Activated CD8-positive, alpha-beta T cell treated with anti-CD3 and anti-CD28 coated beads for 36 hours (primary cell): Measurements from ENCODE around the gene ORC2. TPM values are rescaled to one million over a fixed set of nuclear protein-coding genes. Genes with fewer than 3 reads are reported as not detected.

Experiments
- ATAC-seq: fragments of 200-7000 bp; cut with Tn5 transposase; one replicate; pipeline ENCODE4 v1.10.0; 2021; ENCODE audit warnings: mild to moderate bottlenecking, moderate library complexity
- CTCF ChIA-PET: fragments of 350-600 bp; sonication (Branson Sonifier 250); formaldehyde crosslinking; loops from one replicate; lab custom pipeline; 2021; ENCODE audit warnings: antibody characterized with exemption; lab: Charles Lee
- POLR2A ChIA-PET: fragments of 350-600 bp; sonication (Branson Sonifier 250); formaldehyde crosslinking; loops from one replicate; lab custom pipeline; 2021; ENCODE audit warnings: antibody characterized with exemption; lab: Charles Lee
- DNase-seq: peaks from one replicate; pipeline ENCODE4 v3.0.0-alpha.2; 2020
- H3K27ac Mint-ChIP-seq: one replicate; pipeline ENCODE4 v1.8.0; 2021; ENCODE audit warnings: mild to moderate bottlenecking, mixed read lengths
- H3K27me3 Mint-ChIP-seq: one replicate; pipeline ENCODE4 v1.8.0; 2021; ENCODE audit warnings: mixed read lengths
- H3K36me3 Mint-ChIP-seq: one replicate; pipeline ENCODE4 v1.8.0; 2021; ENCODE audit warnings: low read depth, mixed read lengths
- H3K4me1 Mint-ChIP-seq: one replicate; pipeline ENCODE4 v1.8.0; 2021; ENCODE audit warnings: low read depth, mixed read lengths
- H3K4me3 Mint-ChIP-seq: one replicate; pipeline ENCODE4 v1.8.0; 2021; ENCODE audit warnings: mild to moderate bottlenecking, moderate library complexity, mixed read lengths
- H3K9me3 Mint-ChIP-seq: one replicate; pipeline ENCODE4 v1.8.0; 2021; ENCODE audit warnings: mixed read lengths
- intact Hi-C: fragments of 100-400 bp; cut with micrococcal nuclease; formaldehyde crosslinking; loops from one replicate; pipeline ENCODE4 v1.10.0; 2022
- total RNA-seq, 2 experiments: library from RNA; stranded (reverse); gene quantifications; one replicate each; pipeline ENCODE4 v1.2.3, GENCODE V29; 2021
- TF ChIP-seq, protein P1 (sequence below): fragments of 200-600 bp; IDR thresholded peaks from one replicate; pipeline ENCODE4 v1.8.0; 2022; ENCODE audit warnings: antibody characterized with exemption, mild to moderate bottlenecking

Gene ORC2
- total RNA-seq, 2 experiments from 2014 or later, result 51.3 to 59.2 TPM

DNA sequence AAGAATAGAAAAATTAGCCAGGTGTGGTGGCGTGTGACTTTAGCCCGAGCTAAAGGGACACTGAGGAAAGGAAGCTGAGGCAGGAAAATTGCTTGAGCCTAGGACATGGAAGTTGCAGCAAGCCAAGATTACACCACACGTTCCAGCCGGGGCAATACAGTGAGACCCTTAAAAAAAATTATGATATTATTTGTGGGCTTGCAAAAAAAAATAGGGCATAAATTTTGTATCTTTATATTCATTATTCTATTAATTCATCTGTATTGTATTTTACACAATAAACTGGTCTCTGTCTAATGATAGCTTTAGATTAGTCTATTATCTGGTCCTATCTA, 18.1 kb downstream of the ORC2 start:
- no peak overlapping the region for H3K4me3 Mint-ChIP-seq
- CTCF ChIA-PET, result interaction anchor here (1.1 to 2.2 kb wide), 5 partner anchors 8 to 287 kb away, joined by 3 to 7 read pairs (median 3); partner anchors contain the start of gene ORC2
- no peaks in the 10 kb centered on the region for H3K27me3 Mint-ChIP-seq
- POLR2A ChIA-PET, result interaction anchor here (0.6 to 2.4 kb wide), 3 partner anchors 10 to 18 kb away, joined by 3 to 11 read pairs (median 4); partner anchors contain the start of gene ORC2
- ATAC-seq (no peak), DNase-seq (no peak)
- peak overlapping the region; percentile 81 for H3K27ac Mint-ChIP-seq
- peaks cover 23% of the 10 kb centered on the region for H3K4me1 Mint-ChIP-seq
- intact Hi-C loops, result no loop called here
- H3K9me3 Mint-ChIP-seq, result no peaks in the 10 kb centered on the region
- TF ChIP-seq, protein P1, sequence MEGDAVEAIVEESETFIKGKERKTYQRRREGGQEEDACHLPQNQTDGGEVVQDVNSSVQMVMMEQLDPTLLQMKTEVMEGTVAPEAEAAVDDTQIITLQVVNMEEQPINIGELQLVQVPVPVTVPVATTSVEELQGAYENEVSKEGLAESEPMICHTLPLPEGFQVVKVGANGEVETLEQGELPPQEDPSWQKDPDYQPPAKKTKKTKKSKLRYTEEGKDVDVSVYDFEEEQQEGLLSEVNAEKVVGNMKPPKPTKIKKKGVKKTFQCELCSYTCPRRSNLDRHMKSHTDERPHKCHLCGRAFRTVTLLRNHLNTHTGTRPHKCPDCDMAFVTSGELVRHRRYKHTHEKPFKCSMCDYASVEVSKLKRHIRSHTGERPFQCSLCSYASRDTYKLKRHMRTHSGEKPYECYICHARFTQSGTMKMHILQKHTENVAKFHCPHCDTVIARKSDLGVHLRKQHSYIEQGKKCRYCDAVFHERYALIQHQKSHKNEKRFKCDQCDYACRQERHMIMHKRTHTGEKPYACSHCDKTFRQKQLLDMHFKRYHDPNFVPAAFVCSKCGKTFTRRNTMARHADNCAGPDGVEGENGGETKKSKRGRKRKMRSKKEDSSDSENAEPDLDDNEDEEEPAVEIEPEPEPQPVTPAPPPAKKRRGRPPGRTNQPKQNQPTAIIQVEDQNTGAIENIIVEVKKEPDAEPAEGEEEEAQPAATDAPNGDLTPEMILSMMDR, result no peak
- peaks cover 47% of the 10 kb centered on the region for H3K36me3 Mint-ChIP-seq

DNA sequence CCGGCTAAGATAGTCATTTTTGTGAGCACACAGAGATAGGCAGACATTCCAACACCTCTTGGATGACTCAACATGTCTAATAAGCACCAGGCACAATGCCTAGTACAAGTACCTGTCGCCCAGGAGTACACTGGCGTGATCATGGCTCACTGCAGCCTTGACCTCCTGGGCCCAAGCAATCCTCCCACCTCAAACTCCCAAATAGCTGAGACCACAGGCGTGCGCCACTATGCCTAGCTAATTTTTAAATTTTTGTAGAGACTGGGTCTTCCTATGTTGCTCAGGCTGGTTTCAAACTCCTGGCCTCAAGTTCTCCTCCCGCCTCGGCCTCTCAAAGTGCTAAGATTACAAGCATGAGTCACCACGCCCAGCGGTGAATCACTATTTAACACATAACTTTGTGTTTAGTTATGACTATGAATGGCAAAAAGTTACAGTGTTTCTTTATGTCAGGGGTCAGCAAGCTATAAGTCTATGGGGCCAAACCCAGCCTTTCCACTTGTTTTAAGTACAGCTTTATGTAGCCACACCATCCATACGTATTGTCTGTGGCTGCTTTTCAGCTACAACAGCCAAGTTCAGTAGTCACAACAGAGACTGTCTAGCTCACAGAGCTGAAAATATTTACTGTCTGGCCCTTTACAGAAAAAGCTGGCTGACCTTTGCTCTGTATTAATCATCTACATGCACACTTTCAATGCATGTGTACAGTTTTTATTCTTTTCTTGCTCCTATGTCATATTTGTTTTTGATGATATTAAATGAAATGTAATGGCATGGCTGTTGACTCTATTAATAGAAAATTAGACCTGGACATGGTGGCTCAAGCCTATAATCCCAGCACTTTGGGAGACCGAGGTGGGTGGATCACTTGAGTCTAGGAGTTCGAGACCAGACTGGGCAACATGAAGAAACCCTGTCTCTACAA, 18.7 kb downstream of the ORC2 start:
- ChIA-PET POLR2A (interaction anchor here (0.6 to 2.4 kb wide), 2 partner anchors 10 to 18 kb away, joined by 4 to 11 read pairs; partner anchors contain the start of gene ORC2), CTCF (interaction anchor here (0.6 to 2.2 kb wide), 6 partner anchors 9 to 288 kb away, joined by 3 to 7 read pairs (median 3); partner anchors contain the start of gene ORC2)
- DNase-seq (peak; percentile 93), ATAC-seq (peak; percentile 89)
- peaks cover 43% of the 10 kb centered on the region for H3K36me3 Mint-ChIP-seq
- peaks cover 23% of the 10 kb centered on the region for H3K4me1 Mint-ChIP-seq
- intact Hi-C loops, result no loop called here
- H3K27ac Mint-ChIP-seq, result peak overlapping the region; percentile 81
- no peak overlapping the region for H3K4me3 Mint-ChIP-seq
- H3K27me3 Mint-ChIP-seq, result no peaks in the 10 kb centered on the region
- TF ChIP-seq, protein P1, result no peak
- no peaks in the 10 kb centered on the region for H3K9me3 Mint-ChIP-seq

DNA sequence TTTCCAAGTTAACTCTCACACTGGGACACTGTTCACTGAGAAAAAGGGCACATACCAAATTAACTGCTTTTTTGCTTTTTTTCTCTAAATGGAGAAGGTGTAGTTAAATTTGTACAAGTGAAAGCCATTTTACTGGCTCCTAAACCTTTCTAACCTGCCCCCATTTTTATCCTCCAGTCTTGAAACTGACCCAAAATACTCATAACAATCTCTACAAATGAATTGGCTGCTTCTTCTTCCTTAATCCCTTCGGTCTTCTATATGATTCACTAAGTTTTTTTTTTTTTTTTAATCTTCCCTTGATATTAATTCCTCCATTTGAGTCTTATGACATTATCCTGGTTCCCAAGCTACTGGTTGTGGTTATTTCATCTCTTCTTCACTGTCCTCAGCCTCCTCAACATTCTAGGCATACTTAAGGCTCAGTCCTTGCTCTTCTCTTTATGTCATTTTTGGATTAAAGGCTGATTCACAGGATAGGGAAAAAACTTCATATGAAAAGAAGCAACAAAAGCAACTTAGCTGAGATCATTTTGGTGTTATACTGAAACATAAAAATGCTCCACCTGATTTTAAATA, 19.8 kb downstream of the ORC2 start:
- DNase-seq (no peak), ATAC-seq (no peak)
- Mint-ChIP-seq H3K4me3 (no peak overlapping the region), H3K27ac (peak overlapping the region; percentile 51), H3K27me3 (no peaks in the 10 kb centered on the region), H3K9me3 (no peaks in the 10 kb centered on the region), H3K4me1 (peaks cover 23% of the 10 kb centered on the region), H3K36me3 (peaks cover 43% of the 10 kb centered on the region)
- POLR2A ChIA-PET, result interaction anchor here (2.4 kb wide), 1 partner anchor 19 kb away, joined by 11 read pairs; the partner anchor contains the start of gene ORC2
- intact Hi-C loops, result no loop called here
- TF ChIP-seq, protein P1, result no peak
- CTCF ChIA-PET, result no interaction called here

DNA sequence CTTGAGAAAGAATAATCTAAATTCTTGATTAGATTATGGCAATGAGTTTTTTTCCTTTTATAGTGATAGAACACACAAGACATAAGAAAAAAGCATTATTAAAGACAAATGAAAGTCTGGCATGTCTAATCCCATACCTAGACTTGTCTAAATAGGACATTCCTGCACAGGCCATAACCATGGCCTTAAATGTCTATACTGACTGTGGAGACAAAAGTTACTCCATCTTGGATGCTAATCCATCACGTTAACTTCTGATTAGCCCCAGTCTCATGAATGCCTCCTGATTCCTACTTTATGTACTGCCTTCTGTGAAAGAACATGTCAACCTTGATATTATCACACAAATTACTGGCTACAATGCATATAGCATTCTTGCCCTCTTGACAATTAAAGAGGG, 23.6 kb downstream of the ORC2 start:
- Mint-ChIP-seq H3K9me3 (no peaks in the 10 kb centered on the region), H3K36me3 (peaks cover 43% of the 10 kb centered on the region), H3K4me1 (peaks cover 13% of the 10 kb centered on the region), H3K4me3 (no peak overlapping the region), H3K27me3 (no peaks in the 10 kb centered on the region), H3K27ac (no peak overlapping the region)
- CTCF ChIA-PET, result interaction anchor here (1.1 kb wide), 1 partner anchor 39 kb away, joined by 5 read pairs; no protein-coding TSS in a partner anchor
- DNase-seq (no peak), ATAC-seq (no peak)
- POLR2A ChIA-PET, result interaction anchor here (0.9 kb wide), 1 partner anchor 10 kb away, joined by 4 read pairs; no protein-coding TSS in a partner anchor
- intact Hi-C loops, result no loop called here
- TF ChIP-seq, protein P1, result no peak
